Natural killer cell treated with Interleukin-12 subunit alpha and Interleukin-12 subunit beta and Interleukin-15 and Interleukin-18, amount 100 ng/mL, for 72 hours (primary cell): Measurements from ENCODE around the gene USP3. TPM values are rescaled to one million over a fixed set of nuclear protein-coding genes. Genes with fewer than 3 reads are reported as not detected.

Experiments
- ATAC-seq, 2 donors: fragments of 150-1000 bp; cut with Tn5 transposase in 1 of 2; sonication (Bioruptor Pico), chemical (Tn5 transposase) in 1 of 2; 2 replicates each; pipeline ENCODE4 v1.10.0; 2021
- DNase-seq: peaks from one replicate; pipeline ENCODE4 v3.0.0; 2022; ENCODE audit warnings: low spot score
- H3K27ac Mint-ChIP-seq, 2 donors: 1 replicate in 1 of 2; 2 replicates in 1 of 2; pipeline ENCODE4 v1.8.0; 2022; ENCODE audit warnings: mixed read lengths in 2 of 2, mild to moderate bottlenecking in 1 of 2, moderate library complexity in 1 of 2
- H3K27me3 Mint-ChIP-seq, 2 donors: 1 replicate in 1 of 2; 2 replicates in 1 of 2; pipeline ENCODE4 v1.8.0; 2022; ENCODE audit warnings: mixed read lengths in 2 of 2
- H3K36me3 Mint-ChIP-seq: one replicate; pipeline ENCODE4 v1.8.0; 2022; ENCODE audit warnings: mixed read lengths
- H3K4me1 Mint-ChIP-seq, 2 donors: 1 replicate in 1 of 2; 2 replicates in 1 of 2; pipeline ENCODE4 v1.8.0; 2022; ENCODE audit warnings: low read depth in 2 of 2, mixed read lengths in 2 of 2, mild to moderate bottlenecking in 1 of 2
- H3K4me3 Mint-ChIP-seq: one replicate; pipeline ENCODE4 v1.8.0; 2022; ENCODE audit warnings: mixed read lengths
- H3K9me3 Mint-ChIP-seq: 2 replicates; pipeline ENCODE4 v1.8.0; 2022; ENCODE audit warnings: mixed read lengths
- total RNA-seq, 2 donors: library from RNA; stranded (reverse); gene quantifications; one replicate each; pipeline ENCODE4 v1.2.3, GENCODE V29; 2022

USP3 gene
- total RNA-seq, 2 donors from 2014 or later: 70.0 to 75.3 TPM

DNA sequence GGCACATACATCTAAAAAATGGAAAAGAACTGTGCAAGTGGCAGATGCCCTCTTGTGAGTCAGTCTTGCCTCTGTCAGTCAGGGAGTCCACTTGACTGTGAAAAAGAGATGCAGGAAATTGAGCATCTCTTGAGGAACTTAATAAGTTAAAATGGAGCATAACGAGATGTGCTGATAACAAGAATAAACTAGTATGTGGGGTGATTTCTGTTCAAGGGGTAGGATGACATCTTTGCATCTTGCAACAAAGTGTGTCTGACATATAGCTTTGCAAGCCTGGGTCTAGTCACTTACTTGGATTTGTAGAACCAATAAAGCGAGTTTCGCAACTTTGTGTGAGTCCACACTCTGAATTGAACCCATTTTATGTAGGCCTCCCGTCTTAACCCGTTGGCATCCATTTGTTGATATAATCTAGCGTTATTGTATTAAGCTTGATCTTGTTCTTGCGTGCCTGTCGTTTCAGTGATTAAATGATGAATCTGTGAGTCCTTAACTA is 2.2 kb downstream of the USP3 start:
- Mint-ChIP-seq H3K4me3 (peak overlapping the region; percentile 90), H3K9me3 (no peaks in the 10 kb centered on the region), H3K4me1 (peaks cover 65 to 77% of the 10 kb centered on the region in 2 donors), H3K27ac (peak overlapping the region; percentile 76 to 92), H3K27me3 (no peaks in the 10 kb centered on the region), H3K36me3 (no peaks in the 10 kb centered on the region)
- ATAC-seq (no peak), DNase-seq (no peak)

DNA sequence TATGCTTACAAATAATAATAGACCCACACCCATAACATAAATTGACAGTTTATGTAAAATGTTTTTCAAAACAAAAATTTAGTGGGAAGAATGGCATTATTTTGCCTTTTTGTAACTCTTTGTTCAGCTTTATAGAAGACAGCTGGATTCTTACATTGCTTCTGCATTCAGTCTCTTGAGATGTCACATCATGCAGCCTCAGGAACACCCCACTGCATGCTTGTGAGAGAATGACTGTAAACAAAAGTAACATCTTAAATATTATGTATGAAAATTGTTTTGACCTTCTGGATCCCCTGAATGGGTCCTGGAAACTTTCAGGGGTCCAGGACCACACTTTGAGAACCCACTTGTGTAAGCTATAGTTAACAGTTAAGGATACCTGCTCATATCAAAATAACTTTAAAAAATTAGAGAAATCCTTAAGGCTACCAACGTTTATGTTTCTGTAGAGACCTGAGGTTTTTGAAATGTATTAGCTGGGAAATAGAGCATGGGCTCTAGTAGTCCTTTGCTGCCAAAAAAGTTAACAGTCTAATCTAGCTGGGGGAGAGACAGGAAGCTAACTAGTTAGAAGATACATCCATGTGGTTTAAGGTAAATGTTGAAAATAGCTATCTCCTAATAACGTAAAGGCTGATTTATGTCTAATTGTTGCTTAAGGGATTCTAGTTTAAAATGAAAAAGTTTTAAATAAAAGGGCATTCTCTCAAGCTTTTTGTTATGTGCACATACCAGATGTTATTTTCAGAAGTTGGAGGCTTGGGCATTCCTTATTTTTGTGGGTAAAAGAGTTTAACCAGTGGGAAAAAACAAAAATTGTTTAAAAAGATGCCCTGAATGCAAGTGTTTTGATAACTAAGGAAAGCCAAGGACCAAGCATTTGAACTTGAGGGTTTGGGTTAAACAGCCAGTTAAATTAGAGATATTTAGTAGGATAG is 3.8 kb downstream of the USP3 start:
- peaks cover 57 to 72% of the 10 kb centered on the region in 2 donors for H3K4me1 Mint-ChIP-seq
- DNase-seq: no peak
- peak overlapping the region; percentile 76 to 92 for H3K27ac Mint-ChIP-seq
- H3K9me3 Mint-ChIP-seq: no peaks in the 10 kb centered on the region
- H3K4me3 Mint-ChIP-seq: peak overlapping the region; percentile 19
- H3K27me3 Mint-ChIP-seq: no peaks in the 10 kb centered on the region
- ATAC-seq: no peak
- H3K36me3 Mint-ChIP-seq: no peaks in the 10 kb centered on the region

DNA sequence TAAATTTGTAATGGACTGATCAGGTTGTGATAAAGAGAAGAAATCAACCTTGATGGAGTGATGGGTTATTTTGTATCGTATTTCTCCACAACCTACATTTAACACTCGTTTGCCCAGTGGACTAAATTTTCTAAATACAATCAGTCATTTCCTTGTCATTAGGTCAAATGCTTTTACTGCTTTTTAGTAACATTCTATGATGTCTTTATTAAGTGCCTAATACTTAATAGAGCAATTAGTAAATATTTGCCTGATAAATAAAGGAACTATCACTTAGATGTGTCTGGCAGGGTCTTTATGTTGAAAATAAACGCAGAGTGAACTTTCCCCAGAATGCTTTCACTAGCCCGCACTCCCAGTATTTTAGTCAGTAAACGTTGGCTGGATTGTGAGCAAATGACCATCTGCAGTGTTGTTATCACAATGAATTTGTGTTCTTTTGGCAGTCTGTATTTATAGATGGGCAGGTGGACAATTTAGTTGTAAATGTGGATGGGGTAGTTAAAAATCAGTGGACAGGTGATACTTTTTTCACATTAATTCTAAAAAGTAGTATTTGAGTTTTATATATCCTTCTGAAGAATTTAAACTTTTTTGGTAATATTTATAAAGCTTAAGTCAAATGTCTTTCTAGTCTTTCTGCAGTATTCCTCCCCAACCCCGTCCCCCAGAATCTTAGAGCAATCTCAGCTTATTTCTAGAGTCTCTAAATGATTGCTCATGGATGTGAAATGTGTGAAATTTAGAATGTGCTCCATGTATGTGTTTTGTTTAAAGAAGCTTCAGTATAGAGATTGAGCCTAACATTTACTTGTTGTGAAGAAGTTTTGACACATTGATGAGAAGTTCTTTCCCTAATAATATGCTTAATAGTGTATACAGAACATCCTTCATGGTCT is 4.9 kb downstream of the USP3 start:
- Mint-ChIP-seq H3K4me1 (peaks cover 53 to 68% of the 10 kb centered on the region in 2 donors), H3K27ac (peak overlapping the region; percentile 64 to 83), H3K36me3 (no peaks in the 10 kb centered on the region), H3K9me3 (no peaks in the 10 kb centered on the region), H3K27me3 (no peaks in the 10 kb centered on the region), H3K4me3 (peak overlapping the region; percentile 15)
- no peak for ATAC-seq
- DNase-seq: no peak

DNA sequence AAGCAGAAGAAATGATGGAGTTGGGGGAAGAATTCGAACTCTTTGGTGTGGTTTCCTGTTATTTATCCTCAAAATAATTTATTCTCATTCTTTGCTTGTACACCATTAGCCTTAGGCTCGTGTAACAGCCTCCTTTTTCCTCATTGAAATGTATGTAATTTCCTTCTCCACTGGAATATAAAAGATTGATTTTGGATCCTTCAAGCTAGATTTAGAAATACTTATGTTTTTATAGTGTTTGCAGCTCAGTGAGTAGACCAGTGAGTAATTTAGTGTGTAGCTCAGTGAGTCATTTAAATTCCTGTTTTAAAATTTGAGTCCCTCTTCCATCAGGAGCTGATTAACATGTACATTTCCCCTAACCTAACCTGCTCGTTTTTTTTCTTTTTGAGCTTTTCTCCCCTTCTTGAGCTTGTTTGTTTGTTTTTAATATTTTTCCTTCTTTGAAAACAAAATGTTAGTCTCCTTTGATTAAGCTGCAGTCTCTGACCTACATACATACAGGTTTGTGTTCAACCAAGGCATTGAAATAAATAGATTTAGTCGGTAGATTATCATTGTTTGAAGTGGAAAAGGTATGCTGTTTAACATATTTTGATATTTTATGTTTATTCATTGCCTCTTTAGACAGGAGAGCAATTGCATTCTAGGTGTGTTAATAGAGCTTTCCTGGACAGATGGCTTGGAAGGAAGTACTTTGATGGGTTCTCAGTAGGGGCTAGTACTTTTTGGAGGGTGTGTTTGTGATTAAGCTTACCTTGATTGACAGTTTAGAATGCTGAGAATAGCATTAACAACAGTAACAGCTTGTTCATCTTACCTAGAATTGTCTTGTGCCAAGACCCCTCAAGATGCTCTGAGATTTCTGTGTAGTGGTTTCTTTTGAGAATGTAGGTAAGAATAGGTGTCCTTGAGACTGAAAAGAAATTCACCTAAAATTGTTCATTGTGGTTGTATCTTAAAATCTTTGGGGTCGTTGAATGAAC is 5.9 kb downstream of the USP3 start:
- no peak for ATAC-seq
- Mint-ChIP-seq H3K4me1 (peaks cover 57 to 78% of the 10 kb centered on the region in 2 donors), H3K36me3 (no peaks in the 10 kb centered on the region), H3K27me3 (no peaks in the 10 kb centered on the region), H3K9me3 (no peaks in the 10 kb centered on the region), H3K27ac (peak overlapping the region; percentile 64 to 83), H3K4me3 (peak overlapping the region; percentile 15)
- no peak for DNase-seq

DNA sequence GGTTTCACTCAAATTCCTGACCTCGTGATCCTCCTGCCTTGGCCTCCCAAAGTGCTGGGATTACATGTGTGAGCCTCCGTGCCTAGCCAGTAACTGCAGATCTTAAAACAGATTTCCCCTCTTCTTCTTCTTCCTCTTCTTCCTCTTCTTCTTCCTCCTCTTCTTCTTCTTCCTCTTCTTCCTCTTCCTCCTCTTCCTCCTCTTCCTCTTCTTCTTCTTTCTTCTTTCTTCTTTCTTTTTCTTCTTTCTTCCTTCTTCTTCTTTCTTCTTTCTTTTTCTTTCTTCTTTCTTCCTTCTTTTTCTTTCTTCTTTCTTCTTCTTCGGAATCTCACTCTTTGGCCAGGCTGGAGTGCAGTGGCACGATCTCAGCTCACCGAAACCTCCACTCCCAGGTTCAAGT is 7.8 kb downstream of the USP3 start:
- H3K36me3 Mint-ChIP-seq: no peaks in the 10 kb centered on the region
- no peak overlapping the region for H3K4me3 Mint-ChIP-seq
- H3K27me3 Mint-ChIP-seq: no peaks in the 10 kb centered on the region
- DNase-seq (no peak), ATAC-seq (no peak)
- H3K9me3 Mint-ChIP-seq: no peaks in the 10 kb centered on the region
- peak overlapping the region; percentile 39 to 72 for H3K27ac Mint-ChIP-seq
- H3K4me1 Mint-ChIP-seq: peaks cover 56 to 77% of the 10 kb centered on the region in 2 donors

DNA sequence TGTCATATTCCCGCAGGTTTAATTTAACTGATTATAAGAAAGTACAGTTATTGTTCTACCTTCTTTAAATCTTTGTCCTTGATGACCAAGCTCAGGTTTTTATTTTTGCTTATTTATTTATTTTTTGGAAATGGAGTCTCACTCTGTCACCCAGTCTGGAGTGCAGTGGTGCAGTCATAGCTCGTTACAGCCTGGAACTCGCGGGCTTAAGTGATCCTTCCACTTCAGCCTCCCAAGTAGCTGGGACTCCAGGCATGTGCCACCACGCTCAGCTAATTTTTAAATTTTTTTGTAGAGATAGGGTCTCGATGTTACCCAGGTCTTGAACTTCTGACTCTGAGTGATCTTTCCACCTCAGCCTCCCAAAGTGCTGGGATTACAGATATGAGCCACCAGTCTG is 8.9 kb downstream of the USP3 start:
- no peak overlapping the region for H3K27ac Mint-ChIP-seq
- H3K9me3 Mint-ChIP-seq: no peaks in the 10 kb centered on the region
- peaks cover 57 to 77% of the 10 kb centered on the region in 2 donors for H3K4me1 Mint-ChIP-seq
- no peak for DNase-seq
- ATAC-seq: no peak
- no peaks in the 10 kb centered on the region for H3K36me3 Mint-ChIP-seq
- H3K4me3 Mint-ChIP-seq: no peak overlapping the region
- no peaks in the 10 kb centered on the region for H3K27me3 Mint-ChIP-seq

DNA sequence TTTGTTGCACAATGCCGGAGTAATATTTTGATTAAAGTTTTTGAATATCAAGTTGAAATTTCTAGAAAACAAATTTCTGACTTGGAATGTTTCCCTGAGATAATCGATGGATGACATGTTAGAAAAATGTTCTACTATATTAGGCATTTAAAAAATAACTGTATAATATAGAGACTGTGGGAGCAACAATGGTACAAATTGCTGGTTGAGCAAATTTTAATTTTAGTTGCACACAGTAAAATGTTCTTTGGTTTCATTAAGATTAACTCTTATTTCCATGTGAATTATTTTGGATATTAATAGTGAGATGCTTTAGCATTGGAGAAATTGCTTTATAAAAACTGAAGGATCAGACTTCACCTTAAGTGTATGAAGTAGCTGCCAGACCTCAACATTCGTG is 9.3 kb downstream of the USP3 start:
- Mint-ChIP-seq H3K9me3 (no peaks in the 10 kb centered on the region), H3K27ac (peak overlapping the region in 1 of 2 donors; percentile 43), H3K27me3 (no peaks in the 10 kb centered on the region), H3K36me3 (no peaks in the 10 kb centered on the region), H3K4me1 (peaks cover 52 to 77% of the 10 kb centered on the region in 2 donors), H3K4me3 (no peak overlapping the region)
- DNase-seq: no peak
- ATAC-seq: no peak

- H3K36me3 Mint-ChIP-seq: no peaks in the 10 kb centered on the region
- DNase-seq (no peak), ATAC-seq (no peak)
- H3K9me3 Mint-ChIP-seq: no peaks in the 10 kb centered on the region
- peak overlapping the region; percentile 43 to 83 for H3K27ac Mint-ChIP-seq
- no peaks in the 10 kb centered on the region for H3K27me3 Mint-ChIP-seq
- peak overlapping the region; percentile 39 for H3K4me3 Mint-ChIP-seq
- H3K4me1 Mint-ChIP-seq: peaks cover 53 to 77% of the 10 kb centered on the region in 2 donors
Measured at GRCh38 chr15:63514531-63514943, 10.1 kb downstream of the USP3 start.

GRCh38 chr15:63517202-63517601 is 12.8 kb downstream of the USP3 start:
- no peak for DNase-seq
- peaks cover 55 to 78% of the 10 kb centered on the region in 2 donors for H3K4me1 Mint-ChIP-seq
- ATAC-seq: no peak
- no peaks in the 10 kb centered on the region for H3K27me3 Mint-ChIP-seq
- peak overlapping the region; percentile 28 for H3K4me3 Mint-ChIP-seq
- H3K9me3 Mint-ChIP-seq: no peaks in the 10 kb centered on the region
- no peaks in the 10 kb centered on the region for H3K36me3 Mint-ChIP-seq
- H3K27ac Mint-ChIP-seq: peak overlapping the region; percentile 25 to 57

DNA sequence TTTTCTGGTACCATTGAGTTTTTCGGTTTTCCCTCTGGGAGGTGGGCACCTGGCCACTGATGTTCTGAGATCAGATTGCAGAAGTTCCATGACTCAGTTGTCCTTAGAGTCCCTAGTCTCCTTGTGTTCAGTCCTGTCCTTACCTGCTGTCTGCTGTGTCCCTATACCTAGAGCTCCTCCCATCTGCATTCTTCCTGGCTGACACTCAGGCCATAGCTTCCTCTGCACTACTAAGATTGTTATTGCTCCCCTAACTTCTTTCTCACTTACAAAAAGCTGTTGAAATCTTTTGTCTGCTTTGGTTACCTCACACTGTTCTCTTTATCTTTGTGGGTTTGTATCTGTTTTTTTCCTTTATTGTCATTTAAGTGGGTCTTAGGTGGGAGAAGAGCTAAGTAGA is 13.2 kb downstream of the USP3 start:
- ATAC-seq (peak in 1 of 2 donors; percentile 63), DNase-seq (no peak)
- H3K27me3 Mint-ChIP-seq: no peaks in the 10 kb centered on the region
- no peaks in the 10 kb centered on the region for H3K9me3 Mint-ChIP-seq
- H3K36me3 Mint-ChIP-seq: no peaks in the 10 kb centered on the region
- peaks cover 53 to 77% of the 10 kb centered on the region in 2 donors for H3K4me1 Mint-ChIP-seq
- H3K27ac Mint-ChIP-seq: peak overlapping the region; percentile 25 to 57
- peak overlapping the region; percentile 28 for H3K4me3 Mint-ChIP-seq

GRCh38 chr15:63519041-63519440 is 14.6 kb downstream of the USP3 start:
- H3K4me3 Mint-ChIP-seq: peak overlapping the region; percentile 9
- DNase-seq (no peak), ATAC-seq (no peak)
- H3K27ac Mint-ChIP-seq: peak overlapping the region; percentile 19 to 59
- peaks cover 62 to 85% of the 10 kb centered on the region in 2 donors for H3K4me1 Mint-ChIP-seq
- no peaks in the 10 kb centered on the region for H3K36me3 Mint-ChIP-seq
- H3K27me3 Mint-ChIP-seq: no peaks in the 10 kb centered on the region
- H3K9me3 Mint-ChIP-seq: no peaks in the 10 kb centered on the region

DNA sequence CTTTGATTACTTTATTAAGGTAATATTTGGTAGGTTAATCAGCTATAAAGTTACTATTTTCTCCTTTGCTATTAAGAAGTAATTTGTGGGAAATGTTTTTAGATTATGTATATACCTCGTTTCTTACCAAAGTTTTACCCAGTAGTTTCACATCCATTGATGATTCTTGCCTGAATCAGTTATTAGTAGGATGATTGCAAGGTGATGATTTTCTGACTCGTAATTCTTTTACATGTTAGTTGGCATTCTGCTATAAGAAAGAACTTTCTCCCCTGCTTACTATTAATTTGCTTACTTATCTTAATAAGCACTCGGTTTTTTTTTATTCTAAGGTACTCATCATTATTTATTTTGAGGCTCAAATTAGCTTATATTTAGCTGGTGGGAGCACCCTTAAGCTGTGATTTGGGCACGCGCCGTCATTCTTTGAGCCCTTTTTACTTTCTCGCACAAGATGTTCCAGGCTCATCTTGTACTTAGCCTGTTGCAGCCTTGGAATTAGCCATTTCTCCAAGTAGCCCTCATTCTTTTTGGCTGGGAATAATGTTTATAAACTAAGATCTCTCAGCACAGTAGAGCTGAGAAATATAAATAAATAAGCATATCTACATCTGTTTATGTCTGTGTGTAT is 15.3 kb downstream of the USP3 start:
- Mint-ChIP-seq H3K9me3 (no peaks in the 10 kb centered on the region), H3K36me3 (no peaks in the 10 kb centered on the region), H3K4me3 (no peak overlapping the region), H3K27me3 (no peaks in the 10 kb centered on the region), H3K27ac (peak overlapping the region; percentile 19 to 59), H3K4me1 (peaks cover 64 to 85% of the 10 kb centered on the region in 2 donors)
- no peak for ATAC-seq
- no peak for DNase-seq
